ENCODE measurements around the gene PRAC1.

PRAC1 gene

DNA sequence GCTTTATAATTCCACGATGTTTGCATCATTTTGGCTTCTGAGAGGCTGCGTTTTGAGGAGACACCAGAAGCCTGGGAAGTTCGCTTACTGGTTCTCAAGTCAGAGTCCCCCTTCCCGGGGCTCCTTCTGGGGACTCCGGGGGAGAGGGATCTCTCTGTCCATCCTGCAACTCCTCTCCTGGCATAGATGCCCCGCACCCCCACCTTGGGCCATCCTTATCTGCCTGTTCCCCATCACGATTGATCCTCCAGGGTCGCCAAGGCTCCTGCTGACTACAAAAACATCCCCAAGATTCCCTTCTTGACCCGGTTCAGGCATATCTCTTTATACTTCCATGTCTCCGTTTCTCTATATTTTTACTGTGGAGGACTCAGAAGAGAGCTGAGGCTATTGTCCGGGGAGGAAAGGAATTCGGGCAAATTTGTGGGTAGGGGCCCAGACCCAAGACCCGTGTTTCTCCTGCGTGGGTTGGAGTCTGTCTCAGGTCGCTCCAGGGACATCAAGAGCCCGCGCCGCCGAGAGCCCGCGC lies 24.7 kb upstream of the PRAC1 start:
- no peak for DNase-seq

DNA sequence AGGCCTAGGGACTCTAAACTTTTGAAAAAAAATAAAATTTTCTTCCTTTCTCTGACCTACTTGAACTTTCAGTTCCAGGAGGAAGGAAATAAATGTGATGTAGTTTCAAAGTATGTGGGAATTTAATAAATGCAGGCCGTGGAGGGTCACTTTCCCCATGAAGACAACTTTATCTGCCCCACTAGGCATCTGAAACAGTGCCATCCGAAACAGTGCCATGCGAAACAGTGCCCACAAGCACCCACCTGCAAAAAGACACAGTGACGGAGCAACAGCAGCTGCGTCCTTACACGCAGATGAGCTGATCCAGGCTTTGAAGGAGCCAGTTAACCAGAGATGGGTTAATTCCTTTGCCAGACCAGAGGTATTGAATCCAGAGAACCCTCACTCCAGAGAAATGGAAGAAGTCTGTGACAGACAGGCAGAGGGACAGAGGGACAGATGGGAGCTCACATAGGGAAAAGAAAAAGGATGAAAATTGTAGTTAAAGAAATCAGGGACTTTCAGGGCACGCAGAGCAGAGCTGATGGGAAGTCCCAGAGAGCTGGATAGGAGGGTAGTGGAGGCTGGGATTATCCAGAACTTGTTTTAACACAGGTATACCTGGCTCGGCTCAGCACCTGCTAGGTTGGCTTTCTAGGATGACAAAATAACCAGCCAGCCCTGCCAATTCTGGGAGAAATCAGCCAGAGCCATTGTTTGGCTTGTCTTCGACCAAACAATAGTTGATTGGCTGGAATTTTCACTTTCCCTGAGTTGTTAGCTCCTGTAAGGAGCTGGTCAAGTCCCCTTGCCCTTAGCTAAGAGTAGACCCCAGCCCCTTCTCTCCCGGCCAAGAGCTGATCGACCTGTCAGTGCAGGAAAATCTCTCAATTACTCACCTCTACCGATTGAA lies 23.3 kb upstream of the PRAC1 start:
- no peak for DNase-seq

DNA sequence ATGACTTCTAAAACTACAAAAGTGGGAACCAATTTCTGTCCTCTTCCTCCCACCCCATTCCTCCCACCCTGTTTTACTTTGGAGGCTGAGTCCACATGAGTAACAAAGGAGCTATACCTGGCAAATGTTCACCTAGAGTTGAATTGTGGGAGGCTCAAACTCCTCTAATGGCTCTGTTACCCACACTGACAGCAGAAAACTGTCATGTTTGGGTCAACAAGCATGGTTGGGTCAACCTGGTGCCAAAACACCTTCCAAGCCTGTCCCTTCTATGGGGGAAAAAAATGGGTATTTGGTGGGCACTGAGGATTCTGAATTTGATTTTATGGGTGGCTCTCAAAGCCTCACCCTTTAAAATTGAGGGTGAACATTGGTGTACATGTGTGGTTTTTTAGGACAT lies 18.2 kb upstream of the PRAC1 start:
- DNase-seq, result no peak

DNA sequence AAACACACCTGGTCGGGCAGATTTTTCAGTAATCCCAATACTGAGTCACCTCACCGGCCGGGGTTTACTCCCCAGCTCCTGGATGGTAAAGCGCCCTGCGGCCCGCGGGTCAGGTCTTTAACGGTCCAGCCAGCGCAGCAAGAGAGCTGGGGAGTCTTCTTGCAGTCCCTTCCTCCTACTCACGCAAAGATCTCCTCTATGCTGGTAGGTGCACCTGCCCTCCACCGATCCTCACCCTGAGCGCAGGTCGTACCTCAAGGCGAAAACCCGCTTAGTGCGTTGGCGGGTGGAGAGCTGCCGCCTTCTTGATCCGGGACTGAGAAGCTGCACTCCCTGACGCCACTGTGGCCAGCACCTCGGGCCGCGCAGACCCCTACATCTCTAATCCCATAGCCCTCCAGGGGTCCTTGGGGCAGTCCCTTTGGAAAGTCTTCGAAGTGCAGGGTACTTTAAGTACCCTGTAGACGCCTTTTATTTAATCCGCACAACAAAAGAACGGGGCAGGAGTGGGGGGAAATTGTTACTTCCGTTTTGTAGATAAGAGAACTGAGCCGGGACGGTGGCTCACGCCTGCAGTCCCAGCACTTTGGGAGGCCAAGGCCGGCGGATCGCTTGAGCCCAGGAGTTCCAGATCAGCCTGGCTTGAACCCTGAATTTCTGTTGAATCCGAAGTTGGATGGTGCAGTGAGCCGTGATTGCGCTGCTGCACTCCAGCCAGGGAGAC lies 16.6 kb upstream of the PRAC1 start:
- no peak for DNase-seq

GRCh38 chr17:48738424-48738802 lies 16.1 kb upstream of the PRAC1 start:
- no peak for DNase-seq

DNA sequence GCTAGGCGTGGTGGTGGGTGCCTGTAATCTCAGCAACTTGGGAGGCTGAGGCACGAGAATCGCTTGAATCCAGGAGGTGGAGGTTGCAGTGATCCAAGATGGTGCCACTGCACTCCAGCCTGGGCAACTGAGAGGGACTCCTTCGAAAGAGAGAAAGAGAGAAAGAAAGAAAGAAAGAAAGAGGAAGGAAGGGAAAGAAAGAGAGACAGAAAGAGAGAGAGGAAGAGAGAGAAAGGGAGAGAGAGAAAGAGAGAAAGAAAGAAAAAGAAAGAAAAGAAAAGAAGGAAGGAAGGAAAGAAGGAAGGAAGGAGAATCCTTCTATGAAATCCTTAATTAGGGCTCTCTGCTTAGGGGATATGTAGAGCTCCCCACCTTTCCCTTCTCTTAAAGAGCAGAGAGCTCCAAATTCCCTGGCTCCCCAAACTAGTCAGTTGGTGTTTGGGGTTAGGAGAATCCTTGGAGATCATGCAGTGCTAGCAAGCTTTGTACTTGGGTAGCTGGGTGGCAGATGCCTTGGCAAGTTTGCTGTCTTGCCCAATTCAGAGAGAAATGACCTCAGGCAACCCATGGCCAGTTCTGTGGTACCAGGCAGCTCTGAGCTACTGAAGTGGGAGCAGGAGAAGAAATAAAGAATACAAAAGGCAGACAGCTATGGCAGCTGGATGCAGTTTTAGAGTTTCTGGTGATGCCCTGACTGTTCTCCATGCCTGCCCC lies 15.2 kb upstream of the PRAC1 start:
- DNase-seq, result no peak

- DNase-seq, result no peak
Measured at GRCh38 chr17:48735062-48735351, 12.7 kb upstream of the PRAC1 start.

DNA sequence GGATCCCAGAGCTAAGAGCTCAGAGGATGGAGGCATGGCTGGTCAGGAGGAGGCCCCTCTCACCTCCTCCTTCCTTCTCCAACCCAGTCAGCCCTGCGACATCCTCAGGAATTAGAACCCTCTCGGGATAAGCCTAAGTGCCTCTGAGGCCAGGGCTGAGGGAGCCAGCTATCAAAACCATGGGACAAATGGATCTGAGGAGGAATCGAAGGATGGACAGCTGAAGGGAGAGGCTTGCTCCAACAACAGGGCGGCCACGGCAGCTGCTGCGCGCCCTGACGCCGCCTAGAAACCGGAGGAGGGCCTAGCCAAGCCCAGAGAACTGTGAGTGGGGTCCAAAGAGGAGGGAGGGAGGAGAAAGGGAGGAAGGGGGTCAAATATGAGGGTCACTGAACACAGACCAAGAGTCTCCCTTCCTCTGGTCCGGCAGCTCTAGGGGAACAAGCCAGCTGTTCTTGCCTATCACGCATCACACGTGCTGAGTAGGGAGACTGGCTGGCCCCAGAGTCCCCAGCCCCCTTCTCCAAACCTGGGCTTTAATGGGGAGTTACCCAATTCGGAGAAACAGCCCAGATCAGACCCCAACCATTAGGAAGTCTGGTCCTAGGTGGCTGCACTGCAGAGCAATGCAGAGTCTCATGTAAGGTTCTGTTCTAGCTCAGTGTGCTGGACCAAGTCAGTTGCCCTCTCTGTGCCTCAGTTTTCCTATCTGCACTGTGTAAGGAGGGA lies 12.2 kb upstream of the PRAC1 start:
- DNase-seq, result no peak

DNA sequence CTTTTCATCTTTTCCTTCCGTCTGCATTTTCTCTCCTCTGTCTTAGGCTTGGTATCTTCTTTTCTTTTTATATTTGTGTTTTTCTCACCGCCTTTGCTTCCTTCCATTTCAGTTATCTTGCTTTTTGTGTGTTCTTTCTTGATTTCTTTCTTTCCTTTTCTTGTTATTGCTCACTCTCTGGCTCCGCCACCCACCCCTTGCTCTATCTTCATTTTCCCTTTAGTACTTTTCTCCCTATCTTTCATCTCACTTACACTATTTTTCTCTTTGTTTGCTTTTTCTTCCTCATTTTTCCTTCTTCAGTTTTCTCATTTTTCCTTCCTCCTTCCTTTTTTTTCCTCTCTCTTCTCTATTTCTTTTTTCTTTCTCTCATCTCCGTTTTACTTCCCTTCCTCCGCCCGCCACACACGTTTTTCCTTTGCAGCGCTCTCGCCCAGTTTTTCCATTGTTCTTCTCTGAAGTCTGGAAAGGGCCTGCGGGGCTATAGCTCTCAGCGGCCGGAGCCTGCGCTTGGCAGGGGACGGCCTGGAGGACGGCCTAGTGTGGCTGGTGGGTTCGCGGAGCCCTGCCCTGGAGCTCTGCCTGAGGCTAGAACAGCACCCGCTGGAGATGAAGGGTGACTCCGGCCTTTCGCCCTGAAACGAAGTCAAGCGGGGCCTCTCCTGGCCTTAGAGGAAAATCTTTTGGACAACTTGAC lies 11.5 kb upstream of the PRAC1 start:
- DNase-seq, result no peak

DNA sequence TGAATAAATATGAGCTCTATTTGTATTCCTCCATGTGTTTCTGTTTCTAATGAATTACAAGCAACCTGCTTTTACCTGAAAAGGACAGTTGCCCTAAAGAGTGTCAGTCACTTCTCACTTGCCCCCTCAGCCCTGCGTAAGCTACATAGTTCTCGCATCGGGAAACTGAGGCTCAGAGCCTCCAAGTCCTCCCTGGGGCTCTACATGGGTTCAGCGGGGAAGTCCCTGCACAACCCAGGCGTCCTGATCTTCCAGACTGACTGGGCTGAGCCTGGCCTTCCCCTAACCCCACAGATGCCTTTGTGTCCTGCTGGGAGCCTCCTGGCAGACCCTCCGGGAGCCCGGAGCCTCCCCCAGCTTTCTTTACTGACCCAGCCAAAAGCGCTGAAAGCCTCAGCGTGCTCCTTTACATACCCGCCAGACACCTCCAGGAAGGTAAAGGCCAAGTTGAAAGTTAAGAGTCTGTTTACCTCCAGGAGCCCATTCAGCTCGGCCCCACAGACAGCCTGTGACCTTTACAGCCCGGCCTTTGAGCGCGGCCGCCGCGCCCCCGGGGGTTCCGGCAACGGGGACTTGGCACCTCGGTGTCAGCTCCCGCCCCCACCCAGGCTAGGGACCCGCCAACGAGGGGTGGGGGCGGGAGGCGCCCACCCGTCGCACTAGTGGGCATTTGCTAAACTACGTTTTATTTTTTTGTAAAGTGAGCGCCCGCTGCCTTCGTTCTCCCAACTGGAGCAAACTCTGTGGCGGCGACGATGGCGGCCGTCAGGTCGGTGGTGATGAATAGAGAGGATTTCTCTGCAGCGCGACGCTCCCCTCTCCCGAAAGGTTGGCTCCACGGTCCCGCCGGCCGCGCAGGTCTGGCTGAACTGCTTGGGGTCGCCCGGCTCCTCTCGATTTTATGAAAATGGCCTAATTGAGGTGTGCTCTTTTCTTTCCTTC lies 10.6 kb upstream of the PRAC1 start:
- no peak for DNase-seq

DNA sequence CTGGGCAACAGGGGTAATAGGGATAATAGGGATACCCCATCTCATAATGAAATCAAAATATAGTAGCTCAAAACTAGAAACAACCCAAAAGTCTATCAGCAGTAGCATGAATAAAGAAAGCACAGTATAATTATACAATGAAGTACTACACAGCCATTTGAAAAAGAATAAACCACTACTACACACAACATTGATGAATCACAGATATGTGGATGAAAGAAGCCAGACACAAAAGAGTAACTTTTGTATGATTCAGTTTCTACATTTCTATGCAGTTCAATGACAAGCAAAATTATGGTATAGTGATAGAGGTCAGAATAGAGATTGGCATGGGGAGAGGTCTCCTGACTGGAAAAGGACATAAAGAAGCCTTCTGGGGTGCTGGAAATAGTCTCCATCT lies 9.0 kb upstream of the PRAC1 start:
- no peak for DNase-seq

- DNase-seq, result no peak
Measured at GRCh38 chr17:48730240-48730550, 7.9 kb upstream of the PRAC1 start.

- DNase-seq, result no peak
Measured at GRCh38 chr17:48729335-48730239, 7.3 kb upstream of the PRAC1 start.

- no peak for DNase-seq
Measured at GRCh38 chr17:48728232-48729231, 6.2 kb upstream of the PRAC1 start, which contains the start of gene HOXB13. TSS of gene HOXB13 (minus strand) at chr17:48728750. CDS start at chr17:48728593, 157 bp downstream.

- no peak for DNase-seq
Measured at GRCh38 chr17:48727415-48728175, 5.3 kb upstream of the PRAC1 start.

- no peak for DNase-seq
Measured at GRCh38 chr17:48726916-48727286, 4.6 kb upstream of the PRAC1 start.

- no peak for DNase-seq
Measured at GRCh38 chr17:48726114-48726915, 4.0 kb upstream of the PRAC1 start.
